ACC112 (cell line): ENCODE measurements around the gene INPP5E.

Experiments used
- H2AFZ ChIP-seq: fragments of 200-600 bp; sonication (generic); one replicate; pipeline ENCODE4 v1.6.0; 2017; ENCODE audit warnings: antibody characterized with exemption, low read length; ENCODE audit not compliant: unreplicated experiment
- H3K27ac ChIP-seq: fragments of 200-600 bp; sonication (generic); 2 replicates; pipeline ENCODE4 v1.5.1; 2014; ENCODE audit warnings: low read depth, mild to moderate bottlenecking, antibody characterized with exemption, low read length, moderate library complexity
- H3K27me3 ChIP-seq: fragments of 200-600 bp; sonication (generic); 2 replicates; pipeline ENCODE4 v1.6.1; 2014; ENCODE audit warnings: mild to moderate bottlenecking, antibody characterized with exemption, low read length, moderate library complexity, mixed read lengths; ENCODE audit not compliant: insufficient read depth
- H3K36me3 ChIP-seq: fragments of 200-600 bp; sonication (generic); 2 replicates; pipeline ENCODE4 v1.6.1; 2016; ENCODE audit warnings: mild to moderate bottlenecking, antibody characterized with exemption, low read length, moderate library complexity, mixed read lengths; ENCODE audit not compliant: insufficient read depth
- H3K4me1 ChIP-seq: fragments of 200-600 bp; sonication (generic); one replicate; pipeline ENCODE4 v1.6.1; 2016; ENCODE audit warnings: low read length, mixed read lengths; ENCODE audit not compliant: insufficient read depth, unreplicated experiment, control insufficient read depth
- H3K4me3 ChIP-seq: fragments of 200-600 bp; sonication (generic); 2 replicates; pipeline ENCODE4 v1.5.1; 2014; ENCODE audit warnings: mild to moderate bottlenecking, low read depth, low read length
- H3K79me2 ChIP-seq: fragments of 200-600 bp; sonication (generic); one replicate; pipeline ENCODE4 v1.6.0; 2016; ENCODE audit warnings: low read length; ENCODE audit not compliant: control insufficient read depth, unreplicated experiment, insufficient read depth

INPP5E gene

DNA sequence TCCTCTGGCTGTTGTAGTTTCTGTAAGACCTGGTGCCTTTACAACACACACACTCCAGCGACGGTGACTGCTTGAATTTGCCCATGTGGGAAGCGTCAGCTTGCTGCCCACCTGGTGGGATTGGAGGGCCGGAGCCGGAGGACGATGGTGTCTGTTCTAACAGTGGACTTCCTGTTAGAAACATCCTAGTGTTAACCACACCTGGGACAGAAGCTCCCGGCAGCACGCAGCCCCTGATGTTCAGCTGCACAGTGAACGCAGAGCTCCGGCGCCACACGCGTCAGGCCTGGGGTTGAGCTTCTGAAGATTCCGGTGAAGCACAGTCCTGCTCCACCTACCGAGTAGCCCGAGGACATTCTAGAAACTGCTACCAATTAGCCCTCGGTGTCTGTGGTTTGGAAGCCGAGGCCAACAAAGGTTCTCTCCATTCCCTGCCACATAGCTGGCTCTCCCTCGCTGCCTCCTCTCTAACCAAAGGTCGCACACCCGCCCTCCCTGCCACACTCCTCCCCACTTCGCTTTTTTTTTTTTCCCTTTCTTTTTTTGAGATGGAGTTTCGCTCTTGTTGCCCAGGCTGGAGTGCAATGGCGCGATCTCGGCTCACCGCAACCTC, 14.8 kb downstream of the INPP5E start:
- Histone ChIP-seq H3K79me2 (no peaks in the 10 kb centered on the region), H3K36me3 (peaks cover 8% of the 10 kb centered on the region; the same call in 1 of the 2 replicates), H3K4me3 (no peak overlapping the region)

DNA sequence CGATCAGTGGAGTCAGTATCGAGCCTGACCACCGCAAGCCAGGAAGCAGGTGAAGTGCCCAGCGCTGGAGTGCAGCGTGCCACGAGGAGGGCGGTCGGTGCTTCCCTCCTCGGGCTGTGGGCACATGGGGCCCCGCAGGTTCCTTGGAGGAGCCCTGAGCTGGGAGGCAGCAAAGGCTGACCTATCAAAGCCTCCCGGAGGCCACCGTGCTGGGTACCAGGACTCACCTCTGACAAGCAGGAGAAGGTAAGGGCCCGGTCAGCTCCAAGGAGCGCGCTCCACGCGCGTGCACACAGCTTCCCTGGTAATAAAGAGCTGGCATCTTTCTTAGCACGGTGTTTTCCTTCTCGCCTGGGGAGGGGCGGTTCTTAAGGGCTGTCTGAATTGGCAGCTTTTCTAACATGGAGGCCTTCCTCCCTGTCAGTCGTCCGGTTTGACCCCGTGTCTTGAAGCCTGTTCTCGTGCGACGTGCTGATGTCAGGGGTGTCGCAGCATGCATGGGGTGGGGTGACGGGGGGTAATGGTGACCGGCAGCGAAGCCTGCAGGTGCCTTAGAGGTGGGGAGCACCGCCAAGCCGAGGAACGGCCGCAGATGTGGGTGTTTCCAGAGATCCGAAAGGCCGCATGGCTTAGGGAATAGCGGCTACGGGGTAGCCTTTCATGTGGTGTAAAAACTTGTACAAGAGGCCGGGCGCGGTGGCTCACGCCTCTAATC, 16.1 kb downstream of the INPP5E start:
- no peaks in the 10 kb centered on the region for H3K4me1 ChIP-seq
- H3K79me2 ChIP-seq: no peaks in the 10 kb centered on the region
- peaks cover 8% of the 10 kb centered on the region; the same call in 1 of the 2 replicates for H3K36me3 ChIP-seq
- H3K4me3 ChIP-seq: no peak overlapping the region
- H3K27ac ChIP-seq: no peak overlapping the region
- H2AFZ ChIP-seq: no peak overlapping the region
- no peaks in the 10 kb centered on the region for H3K27me3 ChIP-seq

More for the DNA sequence above, 14.8 kb downstream of the INPP5E start:
- Histone ChIP-seq H3K27ac (no peak overlapping the region), H2AFZ (no peak overlapping the region), H3K27me3 (no peaks in the 10 kb centered on the region), H3K4me1 (no peaks in the 10 kb centered on the region)

DNA sequence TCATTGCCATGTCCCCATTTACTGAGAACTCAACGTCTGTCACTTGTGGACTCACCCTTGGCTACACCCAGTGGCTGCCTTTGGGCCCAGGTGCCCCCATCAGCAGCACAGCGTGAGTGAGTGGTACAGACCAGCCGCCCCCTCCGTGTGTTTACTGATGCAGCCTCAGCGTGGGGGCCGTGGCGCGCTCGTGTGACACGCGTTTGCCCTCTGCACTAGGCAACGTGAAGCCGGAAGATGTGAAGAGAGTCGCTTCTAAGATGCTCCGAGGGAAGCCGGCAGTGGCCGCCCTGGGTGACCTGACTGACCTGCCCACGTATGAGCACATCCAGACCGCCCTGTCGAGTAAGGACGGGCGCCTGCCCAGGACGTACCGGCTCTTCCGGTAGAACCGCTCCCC, 16.8 kb downstream of the INPP5E start:
- Histone ChIP-seq H3K4me3 (no peak overlapping the region), H2AFZ (no peak overlapping the region), H3K27ac (no peak overlapping the region), H3K27me3 (no peaks in the 10 kb centered on the region), H3K79me2 (no peaks in the 10 kb centered on the region), H3K4me1 (no peaks in the 10 kb centered on the region), H3K36me3 (peaks cover 13% of the 10 kb centered on the region; the same call in 1 of the 2 replicates)

DNA sequence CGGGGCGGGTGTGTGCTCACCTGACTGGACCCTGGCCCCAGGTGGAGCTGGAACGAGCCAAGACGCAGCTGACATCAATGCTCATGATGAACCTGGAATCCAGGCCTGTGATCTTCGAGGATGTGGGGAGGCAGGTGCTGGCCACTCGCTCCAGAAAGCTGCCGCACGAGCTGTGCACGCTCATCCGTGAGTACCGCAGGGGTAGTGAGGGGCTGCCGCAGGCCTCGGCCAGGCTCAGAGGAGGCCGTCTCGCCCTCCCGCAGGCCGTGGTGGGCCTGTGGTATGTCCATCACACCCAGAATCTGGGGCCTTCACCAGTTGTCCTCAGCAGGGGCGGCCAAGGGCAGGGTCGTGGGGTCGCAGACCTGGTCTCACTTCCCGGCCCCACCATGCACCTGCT, 17.9 kb downstream of the INPP5E start:
- no peaks in the 10 kb centered on the region for H3K4me1 ChIP-seq
- no peak overlapping the region for H3K4me3 ChIP-seq
- peaks cover 18% of the 10 kb centered on the region; the same call in 1 of the 2 replicates for H3K36me3 ChIP-seq
- no peak overlapping the region for H2AFZ ChIP-seq
- H3K27me3 ChIP-seq: no peaks in the 10 kb centered on the region
- no peak overlapping the region for H3K27ac ChIP-seq
- H3K79me2 ChIP-seq: no peaks in the 10 kb centered on the region

DNA sequence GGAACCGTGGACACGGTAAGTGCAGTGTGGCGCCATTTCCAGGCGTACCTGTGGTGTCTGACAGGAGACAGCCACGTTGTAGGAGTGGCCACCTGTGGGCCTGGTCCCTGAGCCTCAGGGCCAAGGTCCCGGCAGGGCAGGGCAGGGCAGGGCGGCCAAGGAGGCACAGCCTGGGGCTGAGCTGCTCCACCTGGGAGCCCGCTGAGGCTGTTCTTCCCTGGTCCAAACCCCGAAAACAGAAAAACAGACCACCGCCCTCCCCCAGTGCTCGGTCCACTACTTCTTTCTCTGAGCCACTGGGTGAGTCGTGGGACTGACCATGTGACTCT, 20.6 kb downstream of the INPP5E start:
- H3K79me2 ChIP-seq: peaks cover 10% of the 10 kb centered on the region
- H3K27ac ChIP-seq: no peak overlapping the region
- H2AFZ ChIP-seq: no peak overlapping the region
- no peaks in the 10 kb centered on the region for H3K4me1 ChIP-seq
- H3K4me3 ChIP-seq: no peak overlapping the region
- H3K36me3 ChIP-seq: peaks cover 34% of the 10 kb centered on the region; the same call in 1 of the 2 replicates
- no peaks in the 10 kb centered on the region for H3K27me3 ChIP-seq

DNA sequence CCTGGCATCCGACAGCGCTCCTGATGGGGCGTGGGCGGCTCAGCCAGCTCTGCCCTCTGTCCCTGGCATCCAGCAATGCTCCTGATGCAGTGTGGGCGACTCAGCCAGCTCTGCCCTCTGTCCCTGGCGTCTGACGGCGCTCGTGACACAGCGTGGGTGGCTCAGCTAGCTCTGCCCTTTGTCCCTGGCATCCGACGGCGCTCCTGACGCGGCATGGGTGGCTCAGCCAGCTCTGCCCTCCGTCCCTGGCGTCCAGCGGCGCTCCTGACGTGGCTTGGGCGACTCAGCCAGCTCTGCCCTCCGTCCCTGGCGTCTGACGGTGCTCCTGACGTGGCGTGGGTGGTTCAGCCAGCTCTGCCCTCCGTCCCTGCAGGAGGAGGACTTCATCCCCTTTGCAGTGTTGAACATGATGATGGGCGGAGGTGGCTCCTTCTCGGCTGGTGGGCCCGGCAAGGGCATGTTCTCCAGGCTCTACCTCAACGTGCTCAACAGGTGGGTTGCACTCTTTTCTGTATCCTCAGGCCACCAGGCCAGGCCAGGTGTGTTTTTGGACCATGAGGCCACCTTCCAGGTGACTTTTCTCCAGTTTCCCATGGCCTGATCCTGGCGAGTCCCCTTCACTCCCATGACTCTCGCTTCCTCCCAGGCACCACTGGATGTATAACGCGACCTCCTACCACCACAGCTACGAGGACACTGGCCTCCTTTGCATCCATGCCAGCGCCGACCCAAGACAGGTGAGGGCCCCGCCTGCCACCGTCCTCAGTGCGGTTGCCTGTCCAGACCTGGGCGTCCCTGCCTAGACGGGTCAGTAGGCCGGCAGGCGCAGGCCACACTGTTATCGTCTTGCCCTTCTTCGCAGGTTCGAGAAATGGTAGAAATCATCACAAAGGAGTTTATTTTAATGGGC, 21.2 kb downstream of the INPP5E start:
- Histone ChIP-seq H3K27ac (no peak overlapping the region), H3K79me2 (peaks cover 16% of the 10 kb centered on the region), H3K4me3 (no peak overlapping the region), H3K27me3 (no peaks in the 10 kb centered on the region), H2AFZ (no peak overlapping the region), H3K4me1 (no peaks in the 10 kb centered on the region), H3K36me3 (peaks cover 40% of the 10 kb centered on the region; the same call in 1 of the 2 replicates)

DNA sequence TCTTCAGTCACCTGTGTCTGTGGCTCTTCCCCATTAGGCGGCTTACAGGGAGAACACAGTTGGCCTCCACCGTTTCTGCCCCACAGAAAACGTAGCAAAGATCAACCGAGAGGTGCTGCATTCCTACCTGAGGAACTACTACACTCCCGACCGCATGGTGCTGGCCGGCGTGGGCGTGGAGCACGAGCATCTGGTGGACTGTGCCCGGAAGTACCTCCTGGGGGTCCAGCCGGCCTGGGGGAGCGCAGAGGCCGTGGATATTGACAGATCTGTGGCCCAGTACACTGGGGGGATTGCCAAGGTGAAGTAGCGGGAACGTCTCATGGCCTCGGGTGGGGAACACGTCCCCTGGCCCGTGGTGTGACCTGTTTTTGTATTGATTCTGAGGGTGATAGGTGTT, 22.7 kb downstream of the INPP5E start:
- Histone ChIP-seq H3K36me3 (peaks cover 41% of the 10 kb centered on the region), H3K27ac (no peak overlapping the region), H3K79me2 (peaks cover 31% of the 10 kb centered on the region), H3K27me3 (no peaks in the 10 kb centered on the region), H3K4me3 (no peak overlapping the region), H3K4me1 (peaks cover 5% of the 10 kb centered on the region), H2AFZ (no peak overlapping the region)

DNA sequence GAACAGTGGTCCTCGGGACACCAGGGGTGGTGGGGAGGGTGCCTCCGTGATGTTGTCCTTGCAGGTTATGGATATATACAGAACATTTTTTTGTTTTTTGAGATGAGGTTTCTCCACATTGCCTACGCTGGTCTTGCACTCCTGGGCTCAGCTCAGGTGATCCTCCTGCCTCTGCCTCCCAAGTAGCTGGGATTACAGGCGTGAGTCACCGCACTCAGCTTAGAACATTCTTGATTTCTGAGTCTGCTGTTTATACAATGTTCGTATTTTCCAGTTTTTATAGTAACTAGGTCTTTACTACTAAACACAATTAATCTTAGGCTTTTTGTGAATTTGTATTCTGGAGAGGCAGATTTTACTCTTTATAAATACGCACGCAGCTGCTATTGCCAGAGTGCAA, 23.2 kb downstream of the INPP5E start:
- Histone ChIP-seq H3K27me3 (no peaks in the 10 kb centered on the region), H3K4me3 (no peak overlapping the region), H3K36me3 (peaks cover 41% of the 10 kb centered on the region), H3K4me1 (peaks cover 9% of the 10 kb centered on the region), H3K79me2 (peaks cover 36% of the 10 kb centered on the region), H3K27ac (no peak overlapping the region), H2AFZ (no peak overlapping the region)

DNA sequence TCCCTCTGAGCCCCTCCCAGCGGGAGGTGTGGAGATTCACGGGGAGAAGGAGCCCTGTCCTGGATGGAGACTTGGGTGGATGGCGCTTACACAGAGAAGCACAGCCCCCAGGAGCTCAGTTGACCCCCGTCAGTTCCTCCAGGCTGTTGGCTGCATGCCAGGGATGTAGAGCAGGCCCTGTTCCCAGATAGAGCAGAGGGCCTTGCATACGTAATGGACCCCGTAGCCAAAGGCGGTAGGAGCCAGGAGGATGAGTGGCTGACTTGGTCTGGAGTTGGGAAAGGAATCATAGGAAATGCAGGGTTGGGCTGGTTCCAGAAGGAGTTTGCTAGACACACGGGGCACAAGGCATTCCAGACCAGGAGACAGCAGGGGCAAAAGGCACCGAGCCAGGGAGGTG, 26.7 kb downstream of the INPP5E start:
- Histone ChIP-seq H3K27me3 (no peaks in the 10 kb centered on the region), H3K36me3 (peaks cover 36% of the 10 kb centered on the region), H3K79me2 (peaks cover 63% of the 10 kb centered on the region)

DNA sequence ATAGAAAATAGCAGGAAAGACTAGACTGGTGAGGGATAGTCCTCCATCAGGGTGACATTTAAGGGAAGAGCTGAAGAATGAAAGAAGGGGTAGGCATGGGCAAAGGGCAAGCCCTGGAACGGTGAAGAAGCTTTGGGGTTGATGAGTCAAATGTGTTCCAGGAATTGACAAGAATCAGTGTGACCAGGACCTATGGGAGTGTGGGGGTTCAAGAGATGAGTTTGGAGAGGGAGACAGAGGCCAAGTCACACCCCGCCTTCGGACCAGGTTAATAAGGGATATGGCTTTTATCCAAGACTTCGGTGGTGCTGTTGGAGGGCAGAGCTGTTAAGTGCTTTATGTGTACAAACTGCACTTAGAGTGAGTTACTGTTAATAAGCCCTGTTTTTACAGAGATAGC, 28.3 kb downstream of the INPP5E start:
- H3K4me3 ChIP-seq: peak overlapping the region; percentile 94
- peaks cover 15% of the 10 kb centered on the region for H3K4me1 ChIP-seq
- no peaks in the 10 kb centered on the region for H3K27me3 ChIP-seq
- H3K36me3 ChIP-seq: peaks cover 29% of the 10 kb centered on the region
- H3K27ac ChIP-seq: peak overlapping the region; percentile 72; the same call in 1 of the 2 replicates
- peaks cover 67% of the 10 kb centered on the region for H3K79me2 ChIP-seq
- no peak overlapping the region for H2AFZ ChIP-seq

More for the DNA sequence above, 26.7 kb downstream of the INPP5E start:
- peaks cover 15% of the 10 kb centered on the region for H3K4me1 ChIP-seq
- H3K4me3 ChIP-seq: no peak overlapping the region
- no peak overlapping the region for H3K27ac ChIP-seq
- no peak overlapping the region for H2AFZ ChIP-seq
